ENCODE results near the gene DIPK2A.
A peak's percentile ranks its signal among the peaks of the same experiment; 100 is the strongest.

Gene DIPK2A

GRCh38 chr3:143974271-143975238 is 2.9 kb downstream of the DIPK2A start:
- DNase-seq (ENCODE audit: low spot score) = peak; percentile 42

GRCh38 chr3:143975554-143976152 is 4.0 kb downstream of the DIPK2A start:
- DNase-seq (ENCODE audit: low spot score) = peak; percentile 79

- peak; percentile 46 for DNase-seq (ENCODE audit: low spot score)
Observed at GRCh38 chr3:143977341-143978262, 6.0 kb downstream of the DIPK2A start.

DNA sequence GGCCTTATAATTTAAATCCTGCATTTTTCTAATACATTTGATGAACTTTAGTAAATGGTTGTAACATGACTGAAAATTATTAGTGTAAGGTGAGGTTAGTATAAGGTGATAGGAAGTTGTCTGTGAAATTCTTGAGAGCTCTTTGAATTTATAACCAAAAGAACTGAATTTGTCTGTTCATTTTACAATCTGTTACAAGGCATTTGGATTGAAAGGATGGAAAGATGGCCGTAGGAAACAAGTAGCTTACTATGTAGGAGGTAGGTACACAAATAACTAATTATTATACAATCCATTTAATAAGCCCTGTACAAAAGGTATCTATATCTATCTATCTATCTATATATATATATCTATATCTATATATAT is 6.6 kb downstream of the DIPK2A start:
- DNase-seq (ENCODE audit: low spot score) = peak; percentile 30

GRCh38 chr3:143979041-143979440 is 7.4 kb downstream of the DIPK2A start:
- DNase-seq (ENCODE audit: low spot score) = no peak

- DNase-seq (ENCODE audit: low spot score) = no peak
Observed at GRCh38 chr3:143979813-143980212, 8.2 kb downstream of the DIPK2A start.

GRCh38 chr3:143988306-143988705 is 16.7 kb downstream of the DIPK2A start:
- DNase-seq (ENCODE audit: low spot score) = no peak

DNA sequence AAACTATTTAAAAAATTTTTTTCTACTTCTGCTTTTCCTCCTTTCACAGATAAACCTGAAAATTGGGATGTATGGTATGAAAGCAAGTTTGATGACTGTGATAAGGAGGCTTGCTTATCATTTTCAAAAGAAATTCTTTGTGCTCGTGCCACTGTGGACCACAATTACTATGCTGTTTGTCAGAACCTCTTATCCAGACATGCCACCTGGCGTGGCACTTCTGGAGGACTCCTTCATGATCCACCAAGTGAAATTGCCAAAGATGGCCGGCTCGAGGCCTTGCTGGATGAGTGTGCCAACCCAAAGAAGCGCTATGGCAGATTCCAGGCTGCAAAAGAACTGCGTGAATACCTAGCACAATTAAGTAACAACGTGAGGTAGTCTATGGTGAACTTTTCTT is 17.8 kb downstream of the DIPK2A start:
- DNase-seq (ENCODE audit: low spot score) = no peak

DNA sequence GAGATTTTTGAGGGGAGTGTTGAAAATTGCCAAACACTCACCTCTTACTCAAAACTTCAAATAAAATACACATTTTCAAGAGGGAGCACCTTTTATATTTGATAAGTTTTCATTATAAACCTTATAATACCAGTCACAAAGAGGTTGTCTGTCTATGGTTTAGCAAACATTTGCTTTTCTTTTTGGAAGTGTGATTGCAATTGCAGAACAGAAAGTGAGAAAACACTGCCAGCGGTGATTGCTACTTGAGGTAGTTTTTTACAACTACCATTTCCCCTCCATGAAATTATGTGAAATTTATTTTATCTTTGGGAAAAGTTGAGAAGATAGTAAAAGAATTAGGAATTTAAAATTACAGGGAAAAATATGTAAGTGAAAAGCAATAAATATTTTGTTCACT is 20.1 kb downstream of the DIPK2A start:
- DNase-seq (ENCODE audit: low spot score) = no peak

DNA sequence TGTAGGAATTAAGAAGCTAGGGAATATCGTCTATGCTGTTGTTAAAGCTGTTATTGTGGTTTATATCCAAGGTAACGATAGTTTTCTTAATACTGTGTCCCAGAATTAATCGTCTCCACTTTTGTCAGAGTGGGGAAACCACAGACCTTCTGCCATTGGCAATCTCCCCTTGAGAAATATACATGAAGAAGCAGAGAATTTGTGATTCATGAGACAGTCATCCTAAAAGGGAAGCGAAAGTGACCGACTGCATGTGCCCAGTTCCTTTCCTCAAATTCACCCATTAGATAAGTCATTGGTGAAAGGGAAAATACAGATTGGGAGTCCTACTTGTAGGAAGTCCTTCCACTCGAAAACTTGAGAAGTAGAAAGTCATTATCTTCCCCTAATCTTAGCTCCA is 26.6 kb downstream of the DIPK2A start:
- DNase-seq (ENCODE audit: low spot score) = no peak

GRCh38 chr3:144003051-144003450 is 31.4 kb downstream of the DIPK2A start:
- no peak for DNase-seq (ENCODE audit: low spot score)

GRCh38 chr3:144010371-144010770 is 38.7 kb downstream of the DIPK2A start:
- no peak for DNase-seq (ENCODE audit: low spot score)

DNA sequence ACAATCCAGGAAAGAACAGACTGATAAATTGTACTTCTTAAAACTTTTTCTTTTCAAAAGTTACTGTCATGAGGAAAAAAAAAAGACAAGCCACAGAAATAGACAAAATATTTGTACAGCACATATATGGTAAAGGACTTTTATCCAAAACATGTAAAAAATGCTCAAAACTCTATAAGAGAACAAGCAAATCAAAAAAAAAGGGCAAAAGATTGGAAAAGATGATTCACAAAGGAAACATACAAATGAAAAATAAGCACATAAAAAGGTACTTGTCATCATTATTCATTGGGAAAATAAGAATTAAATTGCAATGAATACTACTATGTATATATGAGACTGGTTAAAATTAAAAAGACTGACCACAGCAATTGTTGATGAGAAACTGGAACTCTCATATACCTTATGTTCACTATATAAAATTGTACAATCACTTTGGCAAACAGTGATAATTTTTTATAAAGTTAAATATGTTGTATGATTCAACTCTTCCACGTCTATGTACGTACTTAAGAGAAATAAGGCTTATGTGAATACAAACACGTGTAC is 39.7 kb downstream of the DIPK2A start:
- DNase-seq (ENCODE audit: low spot score) = no peak

DNA sequence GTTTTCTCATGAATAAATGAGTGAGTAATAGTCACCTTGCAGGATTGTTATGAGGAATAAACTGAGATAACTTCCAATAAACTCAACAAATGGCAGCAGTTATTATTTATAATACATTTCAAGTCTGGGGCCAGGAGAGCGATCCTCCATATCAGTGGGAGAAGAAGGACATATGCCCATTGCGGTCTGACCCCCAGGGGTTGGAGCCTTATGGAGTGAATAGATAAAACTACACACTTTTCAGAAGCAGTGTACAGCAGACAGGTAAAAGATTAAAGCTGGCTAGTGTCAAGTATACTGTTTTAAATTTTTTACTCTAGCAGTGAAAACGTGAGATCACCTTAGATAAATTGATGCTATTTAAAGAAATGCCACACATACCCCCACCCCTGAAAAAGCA is 43.5 kb downstream of the DIPK2A start:
- no peak for DNase-seq (ENCODE audit: low spot score)

- DNase-seq (ENCODE audit: low spot score) = no peak
Observed at GRCh38 chr3:144018776-144019175, 47.2 kb downstream of the DIPK2A start.

Data from cerebellar cortex (tissue), 1 donor.